SIG-M5 treated with dmso at 0.1 percent for 504 hours (cell line): ENCODE results near the gene ACAT1.
"Not testable (repeated sequence)": the region's sequence is repeated elsewhere in the genome, so short reads cannot be mapped to it uniquely, and the experiment has no call there.

Experiments
- DNase-seq: peaks from one replicate; lab custom pipeline; 2025; ENCODE audit not compliant: unreplicated experiment; lab: John Stamatoyannopoulos, UW

The ACAT1 gene

GRCh38 chr11:108144615-108145014, 23.2 kb downstream of the ACAT1 start:
- no peak for DNase-seq

- no peak for DNase-seq
These were observed 25.8 kb downstream of the ACAT1 start for GRCh38 chr11:108147150-108147549.

GRCh38 chr11:108148556-108148955, 27.2 kb downstream of the ACAT1 start:
- DNase-seq = no peak

GRCh38 chr11:108154591-108154990, 33.2 kb downstream of the ACAT1 start:
- no peak for DNase-seq

GRCh38 chr11:108160970-108161566, 39.7 kb downstream of the ACAT1 start:
- DNase-seq = peak; percentile 51

GRCh38 chr11:108162878-108163277, 41.5 kb downstream of the ACAT1 start:
- not testable (repeated sequence) for DNase-seq

GRCh38 chr11:108167624-108168023, 46.3 kb downstream of the ACAT1 start:
- DNase-seq = no peak

- DNase-seq = no peak
These were observed 48.8 kb downstream of the ACAT1 start for GRCh38 chr11:108170184-108170583.

- no peak for DNase-seq
These were observed 56.2 kb downstream of the ACAT1 start for GRCh38 chr11:108177570-108177969.

GRCh38 chr11:108193725-108194124, 72.4 kb downstream of the ACAT1 start:
- DNase-seq = no peak

GRCh38 chr11:108196901-108197300, 75.5 kb downstream of the ACAT1 start:
- no peak for DNase-seq
